Astrocyte of the cerebellum (primary cell): ENCODE data around the gene VSX2.

Experiments
- DNase-seq: peaks from one replicate; pipeline ENCODE4 v3.0.0-alpha.2; 2011; ENCODE audit warnings: low read depth
- H3K4me3 ChIP-seq: 2 replicates; pipeline ENCODE4 v1.5.1; 2011; ENCODE audit warnings: mild to moderate bottlenecking, low read depth, low read length, moderate library complexity
- CTCF ChIP-seq: IDR thresholded peaks from 2 replicates; pipeline ENCODE4 v1.5.1; 2012; ENCODE audit warnings: low read length, low read depth, moderate library complexity, mild to moderate bottlenecking; ENCODE audit errors: missing control alignments
- in situ Hi-C: cut with HindIII; loops from 2 replicates; pipeline ENCODE4 v1.10.0; 2017; ENCODE audit warnings: low sequenced_read_pairs

VSX2 gene

GRCh38 chr14:74240794-74241651 lies 1.8 kb downstream of the VSX2 start:
- in situ Hi-C loops = loop anchor here (25.0 kb wide), 1 partner anchor 129 kb away; no protein-coding TSS in a partner anchor
- TF ChIP-seq CTCF = no peak
- DNase-seq = no peak
- no peak overlapping the region for H3K4me3 ChIP-seq

GRCh38 chr14:74241652-74242017 lies 2.4 kb downstream of the VSX2 start:
- H3K4me3 ChIP-seq = no peak overlapping the region
- DNase-seq = no peak
- in situ Hi-C loops = loop anchor here (25.0 kb wide), 1 partner anchor 129 kb away; no protein-coding TSS in a partner anchor
- no peak for TF ChIP-seq CTCF

- H3K4me3 ChIP-seq = no peak overlapping the region
- no peak for TF ChIP-seq CTCF
- DNase-seq = no peak
- in situ Hi-C loops = loop anchor here (25.0 kb wide), 1 partner anchor 130 kb away; no protein-coding TSS in a partner anchor
These were observed 3.0 kb downstream of the VSX2 start for GRCh38 chr14:74242021-74242779.

- no peak for TF ChIP-seq CTCF
- in situ Hi-C loops = loop anchor here (25.0 kb wide), 1 partner anchor 130 kb away; no protein-coding TSS in a partner anchor
- no peak for DNase-seq
- H3K4me3 ChIP-seq = no peak overlapping the region
These were observed 3.5 kb downstream of the VSX2 start for GRCh38 chr14:74242780-74243042.

GRCh38 chr14:74243051-74243450 lies 3.8 kb downstream of the VSX2 start:
- no peak overlapping the region for H3K4me3 ChIP-seq
- in situ Hi-C loops = loop anchor here (25.0 kb wide), 1 partner anchor 131 kb away; no protein-coding TSS in a partner anchor
- TF ChIP-seq CTCF = no peak
- no peak for DNase-seq

- no peak overlapping the region for H3K4me3 ChIP-seq
- in situ Hi-C loops = loop anchor here (25.0 kb wide), 1 partner anchor 132 kb away; no protein-coding TSS in a partner anchor
- no peak for DNase-seq
- no peak for TF ChIP-seq CTCF
These were observed 4.9 kb downstream of the VSX2 start for GRCh38 chr14:74244115-74244514.
